Measurements from ENCODE around the gene CCDC158. TPM values are rescaled to one million over a fixed set of nuclear protein-coding genes. Genes with fewer than 3 reads are reported as not detected.
A peak's percentile ranks its signal among the peaks of the same experiment; 100 is the strongest.

Gene CCDC158
- total RNA-seq, 2 experiments from 2014 or later: not detected

DNA sequence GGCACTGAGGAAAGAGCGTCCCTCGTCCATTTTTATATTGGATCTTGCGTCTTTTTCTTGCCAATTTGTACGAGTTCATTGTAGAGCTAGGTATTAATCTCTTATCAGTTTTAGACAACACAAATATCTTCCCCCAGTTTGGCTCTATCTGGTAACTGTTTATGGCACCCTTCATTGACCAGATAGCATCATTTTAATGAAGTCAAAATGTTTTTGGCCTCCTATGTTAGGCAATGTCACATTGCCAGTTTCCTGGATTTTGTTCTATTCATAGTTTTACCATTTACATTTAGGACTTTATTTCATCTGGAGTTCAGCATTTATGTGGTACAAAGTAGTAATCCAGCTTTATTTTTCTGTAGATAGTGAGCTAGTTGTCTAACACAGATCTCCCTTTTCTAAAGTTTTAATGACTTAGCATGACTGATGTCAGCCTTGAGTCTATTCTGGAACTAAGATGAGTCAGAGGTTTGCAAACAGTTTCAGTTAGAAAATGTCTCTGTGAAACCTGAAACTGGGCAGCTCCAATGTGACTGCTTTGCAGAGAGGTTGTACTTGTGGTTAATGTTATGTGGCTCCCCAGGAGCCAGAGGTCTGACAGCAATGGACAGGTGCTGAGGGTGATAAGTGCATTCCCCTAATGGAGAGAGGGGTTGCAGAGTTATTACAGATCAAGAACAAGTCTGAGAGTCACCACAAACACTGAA is 119.7 kb downstream of the CCDC158 start:
- peaks cover 12% of the 10 kb centered on the region for H3K27me3 Mint-ChIP-seq
- ChIA-PET POLR2A (interaction anchor here (0.6 kb wide), 1 partner anchor 637 kb away, joined by 5 read pairs; no protein-coding TSS in a partner anchor), CTCF (interaction anchor here (1.3 to 2.3 kb wide), 4 partner anchors 10 to 121 kb away, joined by 3 to 14 read pairs (median 8); no protein-coding TSS in a partner anchor)
- no peak overlapping the region for H3K4me3 Mint-ChIP-seq
- H3K36me3 Mint-ChIP-seq (ENCODE audit: low read depth): peaks cover 1% of the 10 kb centered on the region
- DNase-seq (peak; percentile 60), ATAC-seq (peak; percentile 82)
- intact Hi-C loops (cut with micrococcal nuclease): no loop called here
- TF ChIP-seq, protein P1, sequence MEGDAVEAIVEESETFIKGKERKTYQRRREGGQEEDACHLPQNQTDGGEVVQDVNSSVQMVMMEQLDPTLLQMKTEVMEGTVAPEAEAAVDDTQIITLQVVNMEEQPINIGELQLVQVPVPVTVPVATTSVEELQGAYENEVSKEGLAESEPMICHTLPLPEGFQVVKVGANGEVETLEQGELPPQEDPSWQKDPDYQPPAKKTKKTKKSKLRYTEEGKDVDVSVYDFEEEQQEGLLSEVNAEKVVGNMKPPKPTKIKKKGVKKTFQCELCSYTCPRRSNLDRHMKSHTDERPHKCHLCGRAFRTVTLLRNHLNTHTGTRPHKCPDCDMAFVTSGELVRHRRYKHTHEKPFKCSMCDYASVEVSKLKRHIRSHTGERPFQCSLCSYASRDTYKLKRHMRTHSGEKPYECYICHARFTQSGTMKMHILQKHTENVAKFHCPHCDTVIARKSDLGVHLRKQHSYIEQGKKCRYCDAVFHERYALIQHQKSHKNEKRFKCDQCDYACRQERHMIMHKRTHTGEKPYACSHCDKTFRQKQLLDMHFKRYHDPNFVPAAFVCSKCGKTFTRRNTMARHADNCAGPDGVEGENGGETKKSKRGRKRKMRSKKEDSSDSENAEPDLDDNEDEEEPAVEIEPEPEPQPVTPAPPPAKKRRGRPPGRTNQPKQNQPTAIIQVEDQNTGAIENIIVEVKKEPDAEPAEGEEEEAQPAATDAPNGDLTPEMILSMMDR (IDR thresholded peaks at IDR 0.05): no peak
- H3K9me3 Mint-ChIP-seq: peaks cover 11% of the 10 kb centered on the region
- peaks cover 36% of the 10 kb centered on the region for H3K4me1 Mint-ChIP-seq (ENCODE audit: low read depth)
- no peak overlapping the region for H3K27ac Mint-ChIP-seq

DNA sequence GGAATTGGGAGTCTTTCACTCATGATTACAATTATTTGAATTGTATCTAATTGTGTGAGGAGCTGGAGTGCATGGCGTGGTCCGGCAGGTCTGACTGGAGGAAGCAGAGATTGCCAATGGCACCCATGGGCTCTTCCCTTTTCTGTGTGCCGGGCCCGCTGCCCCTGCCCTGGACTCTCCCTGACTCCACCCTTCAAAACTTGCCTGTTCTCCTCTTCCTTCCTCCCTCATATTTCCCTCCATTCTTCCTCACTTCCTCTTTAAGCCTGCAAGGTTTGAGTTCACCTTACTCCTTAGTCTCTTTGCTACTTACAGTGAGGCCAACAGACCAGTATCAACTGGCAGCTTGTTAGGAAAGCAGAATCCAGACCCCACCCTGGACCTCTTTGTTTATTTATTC is 120.9 kb downstream of the CCDC158 start:
- peaks cover 1% of the 10 kb centered on the region for H3K36me3 Mint-ChIP-seq (ENCODE audit: low read depth)
- no peak overlapping the region for H3K4me3 Mint-ChIP-seq
- ATAC-seq (no peak), DNase-seq (no peak)
- TF ChIP-seq, protein P1 (IDR thresholded peaks at IDR 0.05): no peak
- peaks cover 11% of the 10 kb centered on the region for H3K9me3 Mint-ChIP-seq
- ChIA-PET POLR2A (no interaction called here), CTCF (interaction anchor here (1.8 to 2.3 kb wide), 3 partner anchors 21 to 120 kb away, joined by 8 to 14 read pairs (median 8); no protein-coding TSS in a partner anchor)
- H3K27ac Mint-ChIP-seq: no peak overlapping the region
- peaks cover 10% of the 10 kb centered on the region for H3K27me3 Mint-ChIP-seq
- intact Hi-C loops (cut with micrococcal nuclease): no loop called here
- peaks cover 27% of the 10 kb centered on the region for H3K4me1 Mint-ChIP-seq (ENCODE audit: low read depth)

DNA sequence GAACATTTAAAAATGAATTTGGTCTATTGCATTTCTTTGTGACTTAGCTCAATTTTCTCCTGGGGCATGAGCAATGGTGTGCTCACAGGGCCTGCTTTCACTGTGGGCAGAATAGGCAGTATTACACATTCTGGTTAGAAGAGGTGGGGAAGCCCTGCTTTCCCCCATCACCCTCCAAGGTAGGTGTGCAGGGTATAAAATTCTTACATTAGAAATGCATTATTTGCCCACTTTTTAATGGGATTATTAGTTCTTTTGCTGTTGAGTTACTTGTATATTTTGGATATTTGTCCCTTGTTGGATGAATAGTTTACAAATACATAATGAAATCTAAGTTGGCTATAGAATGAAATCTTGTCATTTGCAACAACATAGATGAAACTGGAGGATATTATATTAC is 122.7 kb downstream of the CCDC158 start:
- ChIA-PET POLR2A (no interaction called here), CTCF (interaction anchor here (0.9 kb wide), 1 partner anchor 9 kb away, joined by 3 read pairs; the partner anchor contains the start of gene STBD1)
- Mint-ChIP-seq H3K4me1 (ENCODE audit: low read depth) (peaks cover 22% of the 10 kb centered on the region), H3K27ac (no peak overlapping the region), H3K27me3 (peaks cover 8% of the 10 kb centered on the region), H3K36me3 (ENCODE audit: low read depth) (peaks cover 1% of the 10 kb centered on the region), H3K9me3 (peaks cover 11% of the 10 kb centered on the region), H3K4me3 (no peak overlapping the region)
- intact Hi-C loops (cut with micrococcal nuclease): no loop called here
- ATAC-seq (no peak), DNase-seq (no peak)
- TF ChIP-seq, protein P1 (IDR thresholded peaks at IDR 0.05): no peak

DNA sequence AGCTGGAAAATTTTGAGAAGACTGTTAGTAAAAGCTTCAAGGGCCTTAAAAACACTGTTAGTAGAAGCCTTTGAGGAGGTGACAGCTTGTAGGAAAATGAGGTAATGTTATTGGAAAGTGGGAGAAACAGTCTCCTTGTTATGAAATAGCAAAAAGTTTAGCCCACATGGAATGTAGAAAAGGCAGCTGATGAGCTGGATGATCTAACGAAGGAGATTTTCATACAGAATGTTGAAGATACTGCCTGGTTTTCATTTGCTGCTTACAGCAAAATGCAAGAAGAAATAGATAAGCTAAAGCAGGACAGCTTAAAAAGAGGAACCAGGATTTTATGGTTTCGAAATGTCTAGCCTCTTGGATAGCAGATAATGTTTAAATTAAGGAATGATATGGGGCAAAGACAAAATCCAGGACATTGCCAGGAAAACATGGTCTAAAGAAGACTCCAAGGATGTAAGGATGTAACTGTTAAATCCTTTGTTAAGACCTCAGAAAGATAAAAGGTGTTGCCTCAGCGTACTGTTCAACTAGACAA is 124.6 kb downstream of the CCDC158 start:
- ChIA-PET CTCF (interaction anchor here (1.3 to 2.2 kb wide), 4 partner anchors 9 to 117 kb away, joined by 4 to 13 read pairs (median 5); no protein-coding TSS in a partner anchor), POLR2A (interaction anchor here (0.7 to 1.0 kb wide), 2 partner anchors 9 to 62 kb away, joined by 3 read pairs; no protein-coding TSS in a partner anchor)
- Mint-ChIP-seq H3K9me3 (peaks cover 11% of the 10 kb centered on the region), H3K27me3 (peaks cover 7% of the 10 kb centered on the region), H3K4me3 (no peak overlapping the region), H3K36me3 (ENCODE audit: low read depth) (peaks cover 1% of the 10 kb centered on the region), H3K27ac (no peak overlapping the region), H3K4me1 (ENCODE audit: low read depth) (peaks cover 8% of the 10 kb centered on the region)
- no peak for DNase-seq
- ATAC-seq: no peak
- TF ChIP-seq, protein P1 (IDR thresholded peaks at IDR 0.05): no peak
- intact Hi-C loops (cut with micrococcal nuclease): no loop called here

DNA sequence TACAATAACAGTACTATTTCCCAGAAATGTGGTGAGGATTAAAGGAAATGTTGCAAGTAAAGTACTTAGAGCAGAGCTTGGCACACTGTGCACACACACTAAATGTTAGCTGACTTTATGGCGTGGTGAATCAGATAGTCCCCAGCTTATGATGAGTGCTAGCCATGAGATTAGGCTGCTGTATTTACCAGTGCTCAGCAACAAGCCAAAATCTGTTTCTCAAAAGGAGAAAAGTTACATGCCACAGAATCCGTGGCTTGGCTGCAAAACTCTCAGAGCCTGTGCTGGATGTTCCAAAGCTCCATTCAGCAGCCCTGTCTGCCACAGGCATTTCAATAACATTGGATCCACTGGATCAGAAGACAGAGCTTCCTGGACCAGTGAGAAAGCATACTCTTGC is 127.2 kb downstream of the CCDC158 start:
- CTCF ChIA-PET: interaction anchor here (1.1 to 1.5 kb wide), 2 partner anchors 14 to 84 kb away, joined by 3 to 5 read pairs; no protein-coding TSS in a partner anchor

More for the DNA sequence above, 127.2 kb downstream of the CCDC158 start:
- H3K4me1 Mint-ChIP-seq (ENCODE audit: low read depth): no peaks in the 10 kb centered on the region
- H3K4me3 Mint-ChIP-seq: no peak overlapping the region
- H3K27me3 Mint-ChIP-seq: peaks cover 7% of the 10 kb centered on the region
- no peak overlapping the region for H3K27ac Mint-ChIP-seq
- TF ChIP-seq, protein P1 (IDR thresholded peaks at IDR 0.05): no peak
- peaks cover 11% of the 10 kb centered on the region for H3K9me3 Mint-ChIP-seq
- intact Hi-C loops (cut with micrococcal nuclease): no loop called here
- no peak for DNase-seq
- peaks cover 1% of the 10 kb centered on the region for H3K36me3 Mint-ChIP-seq (ENCODE audit: low read depth)
- POLR2A ChIA-PET: no interaction called here
- no peak for ATAC-seq

All from activated CD8-positive, alpha-beta T cell treated with anti-CD3 and anti-CD28 coated beads for 36 hours (primary cell).